ENCODE results near the gene EEFSEC.
A peak's percentile ranks its signal among the peaks of the same experiment; 100 is the strongest.

EEFSEC gene

GRCh38 chr3:128193168-128193567, 39.9 kb downstream of the EEFSEC start:
- DNase-seq (ENCODE audit: low read depth), result no peak
- no peak for TF ChIP-seq CTCF (conservative IDR thresholded peaks at IDR 0.05; ENCODE audit: low read depth, low read length)
- H3K4me3 ChIP-seq (ENCODE audit: low read length), result no peak overlapping the region

- TF ChIP-seq CTCF (conservative IDR thresholded peaks at IDR 0.05; ENCODE audit: low read depth, low read length), result no peak
- H3K4me3 ChIP-seq (ENCODE audit: low read length), result no peak overlapping the region
- no peak for DNase-seq (ENCODE audit: low read depth)
Measured at GRCh38 chr3:128194843-128195242, 41.6 kb downstream of the EEFSEC start.

GRCh38 chr3:128195369-128195768, 42.1 kb downstream of the EEFSEC start:
- TF ChIP-seq CTCF (conservative IDR thresholded peaks at IDR 0.05; ENCODE audit: low read depth, low read length), result no peak
- no peak overlapping the region for H3K4me3 ChIP-seq (ENCODE audit: low read length)
- DNase-seq (ENCODE audit: low read depth), result no peak

- no peak overlapping the region for H3K4me3 ChIP-seq (ENCODE audit: low read length)
- no peak for TF ChIP-seq CTCF (conservative IDR thresholded peaks at IDR 0.05; ENCODE audit: low read depth, low read length)
- no peak for DNase-seq (ENCODE audit: low read depth)
Measured at GRCh38 chr3:128195802-128196201, 42.5 kb downstream of the EEFSEC start.

- no peak for DNase-seq (ENCODE audit: low read depth)
- TF ChIP-seq CTCF (conservative IDR thresholded peaks at IDR 0.05; ENCODE audit: low read depth, low read length), result no peak
Measured at GRCh38 chr3:128196647-128197046, 43.4 kb downstream of the EEFSEC start.

GRCh38 chr3:128197855-128198254, 44.6 kb downstream of the EEFSEC start:
- no peak for TF ChIP-seq CTCF (conservative IDR thresholded peaks at IDR 0.05; ENCODE audit: low read depth, low read length)
- DNase-seq (ENCODE audit: low read depth), result peak; percentile 22
- no peak overlapping the region for H3K4me3 ChIP-seq (ENCODE audit: low read length)

More at GRCh38 chr3:128196647-128197046, 43.4 kb downstream of the EEFSEC start:
- H3K4me3 ChIP-seq (ENCODE audit: low read length), result no peak overlapping the region

GRCh38 chr3:128198313-128198712, 45.0 kb downstream of the EEFSEC start:
- DNase-seq (ENCODE audit: low read depth), result no peak
- H3K4me3 ChIP-seq (ENCODE audit: low read length), result no peak overlapping the region
- no peak for TF ChIP-seq CTCF (conservative IDR thresholded peaks at IDR 0.05; ENCODE audit: low read depth, low read length)

Measured in retinal pigment epithelial cell (primary cell).